PFSK-1 (cell line): ENCODE results near the gene KCNJ13.

Experiments used
- FOXP2 ChIP-seq: optimal IDR thresholded peaks from 2 replicates; pipeline ENCODE3; 2011; ENCODE audit warnings: borderline replicate concordance, control low read depth, inconsistent platforms; ENCODE audit not compliant: insufficient read depth; ENCODE audit errors: extremely low read length, extremely low read depth
- POLR2AphosphoS5 ChIP-seq: IDR thresholded peaks from 2 replicates; pipeline ENCODE4 v1.6.1; 2012; ENCODE audit warnings: low read depth, mild to moderate bottlenecking, control low read depth, low read length, moderate library complexity
- SIN3A ChIP-seq: IDR thresholded peaks from 2 replicates; pipeline ENCODE4 v1.6.1; 2012; ENCODE audit warnings: mild to moderate bottlenecking, low read length, moderate library complexity, borderline replicate concordance; ENCODE audit not compliant: insufficient read depth
- TAF1 ChIP-seq: IDR thresholded peaks from 2 replicates; pipeline ENCODE4 v1.6.1; 2012; ENCODE audit warnings: low read length, control low read depth, borderline replicate concordance; ENCODE audit not compliant: insufficient read depth
- TF ChIP-seq, protein P1 (sequence below), 2 experiments: IDR thresholded peaks; 2 replicates each; pipeline versions ENCODE4 v1.6.1 to v1.8.0; 2011 to 2012; ENCODE audit warnings: low read depth in 2 of 2, low read length in 2 of 2, control low read depth in 1 of 2, inconsistent platforms in 1 of 2, mild to moderate bottlenecking in 1 of 2, moderate library complexity in 1 of 2; ENCODE audit not compliant: insufficient read depth in 1 of 2

DNA sequence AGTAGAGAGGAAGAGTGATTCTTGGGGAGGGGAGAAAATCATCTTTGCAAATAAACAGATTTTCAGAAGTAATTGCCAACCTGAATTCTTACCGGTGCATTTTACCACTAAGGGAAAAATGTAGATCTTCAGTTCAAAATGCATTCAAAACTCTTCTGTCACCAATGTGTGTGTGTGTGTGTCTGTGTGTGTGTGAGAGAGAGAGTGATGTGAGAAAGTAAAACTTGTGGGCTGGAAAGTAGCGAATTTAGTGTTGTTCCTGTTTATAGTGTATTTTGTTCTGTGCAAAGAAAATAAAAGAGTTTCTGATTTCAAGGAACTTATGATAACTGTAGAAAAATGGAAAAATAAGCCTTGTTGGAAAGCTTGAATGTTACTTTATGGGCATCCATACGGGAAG lies 27.0 kb downstream of the KCNJ13 start:
- TF ChIP-seq, protein P1, sequence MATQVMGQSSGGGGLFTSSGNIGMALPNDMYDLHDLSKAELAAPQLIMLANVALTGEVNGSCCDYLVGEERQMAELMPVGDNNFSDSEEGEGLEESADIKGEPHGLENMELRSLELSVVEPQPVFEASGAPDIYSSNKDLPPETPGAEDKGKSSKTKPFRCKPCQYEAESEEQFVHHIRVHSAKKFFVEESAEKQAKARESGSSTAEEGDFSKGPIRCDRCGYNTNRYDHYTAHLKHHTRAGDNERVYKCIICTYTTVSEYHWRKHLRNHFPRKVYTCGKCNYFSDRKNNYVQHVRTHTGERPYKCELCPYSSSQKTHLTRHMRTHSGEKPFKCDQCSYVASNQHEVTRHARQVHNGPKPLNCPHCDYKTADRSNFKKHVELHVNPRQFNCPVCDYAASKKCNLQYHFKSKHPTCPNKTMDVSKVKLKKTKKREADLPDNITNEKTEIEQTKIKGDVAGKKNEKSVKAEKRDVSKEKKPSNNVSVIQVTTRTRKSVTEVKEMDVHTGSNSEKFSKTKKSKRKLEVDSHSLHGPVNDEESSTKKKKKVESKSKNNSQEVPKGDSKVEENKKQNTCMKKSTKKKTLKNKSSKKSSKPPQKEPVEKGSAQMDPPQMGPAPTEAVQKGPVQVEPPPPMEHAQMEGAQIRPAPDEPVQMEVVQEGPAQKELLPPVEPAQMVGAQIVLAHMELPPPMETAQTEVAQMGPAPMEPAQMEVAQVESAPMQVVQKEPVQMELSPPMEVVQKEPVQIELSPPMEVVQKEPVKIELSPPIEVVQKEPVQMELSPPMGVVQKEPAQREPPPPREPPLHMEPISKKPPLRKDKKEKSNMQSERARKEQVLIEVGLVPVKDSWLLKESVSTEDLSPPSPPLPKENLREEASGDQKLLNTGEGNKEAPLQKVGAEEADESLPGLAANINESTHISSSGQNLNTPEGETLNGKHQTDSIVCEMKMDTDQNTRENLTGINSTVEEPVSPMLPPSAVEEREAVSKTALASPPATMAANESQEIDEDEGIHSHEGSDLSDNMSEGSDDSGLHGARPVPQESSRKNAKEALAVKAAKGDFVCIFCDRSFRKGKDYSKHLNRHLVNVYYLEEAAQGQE (IDR thresholded peaks at IDR 0.05; ENCODE audit: insufficient read depth in 1 of 2, low read depth in 2 of 2, low read length in 2 of 2): no peak
- no peak for TF ChIP-seq POLR2AphosphoS5
- TF ChIP-seq FOXP2: no peak
- no peak for TF ChIP-seq TAF1
- no peak for TF ChIP-seq SIN3A
